CD14-positive monocyte (primary cell): Measurements from ENCODE around the gene PLCB1. TPM values are rescaled to one million over a fixed set of nuclear protein-coding genes. Genes with fewer than 3 reads are reported as not detected.

Source experiments
- DNase-seq, 3 donors: peaks; one replicate each; pipeline ENCODE4 v3.0.0-alpha.2; 2011 to 2022
- H2AFZ ChIP-seq: 2 replicates; pipeline ENCODE4 v1.6.0; 2012; ENCODE audit warnings: mild to moderate bottlenecking, low read depth, low read length, inconsistent platforms; ENCODE audit not compliant: insufficient read depth, poor library complexity, severe bottlenecking
- H3K27ac ChIP-seq, 2 donors: 1 replicate in 1 of 2; 2 replicates in 1 of 2; pipeline ENCODE4 v1.5.1; 2012 to 2013; ENCODE audit warnings: low read length in 2 of 2, control low read depth in 1 of 2, inconsistent platforms in 1 of 2, low read depth in 1 of 2, mild to moderate bottlenecking in 1 of 2
- H3K27me3 ChIP-seq, 2 donors: one replicate each; pipeline versions ENCODE4 v1.6.0 to v1.6.1; 2011 to 2013; ENCODE audit warnings: low read length in 2 of 2; ENCODE audit not compliant: control insufficient read depth in 2 of 2, insufficient read depth in 2 of 2
- H3K36me3 ChIP-seq, 2 donors: replicated peaks in 1 of 2; 1 replicate in 1 of 2; 2 replicates in 1 of 2; pipeline versions ENCODE4 v1.5.1 to v1.6.1; 2012 to 2013; ENCODE audit warnings: low read length in 2 of 2, control low read depth in 1 of 2, inconsistent platforms in 1 of 2, mild to moderate bottlenecking in 1 of 2; ENCODE audit not compliant: insufficient read depth in 2 of 2, control insufficient read depth in 1 of 2
- H3K4me1 ChIP-seq, 2 donors: 1 replicate in 1 of 2; 2 replicates in 1 of 2; pipeline versions ENCODE4 v1.5.1 to v1.6.1; 2012 to 2013; ENCODE audit warnings: low read length in 2 of 2, control low read depth in 1 of 2, inconsistent platforms in 1 of 2, mild to moderate bottlenecking in 1 of 2, moderate library complexity in 1 of 2; ENCODE audit not compliant: insufficient read depth in 2 of 2, control insufficient read depth in 1 of 2
- H3K4me2 ChIP-seq: replicated peaks from 2 replicates; pipeline ENCODE3; 2012; ENCODE audit warnings: low read length, moderate library complexity, mild to moderate bottlenecking; ENCODE audit not compliant: poor library complexity, severe bottlenecking; ENCODE audit errors: extremely low read depth
- H3K4me3 ChIP-seq, 3 experiments: fragments of 200-600 bp in 1 of 3; sonication (generic) in 1 of 3; replicated peaks in 1 of 3; 1 replicate in 2 of 3; 2 replicates in 1 of 3; pipeline ENCODE4 v1.5.1; 2011 to 2013; ENCODE audit warnings: low read length in 3 of 3, mild to moderate bottlenecking in 3 of 3, control low read depth in 2 of 3, low read depth in 2 of 3, inconsistent platforms in 1 of 3, moderate library complexity in 1 of 3
- H3K79me2 ChIP-seq: 2 replicates; pipeline ENCODE4 v1.6.0; 2012; ENCODE audit warnings: mild to moderate bottlenecking, control low read depth, inconsistent platforms, low read length, moderate library complexity; ENCODE audit not compliant: insufficient read depth
- H3K9ac ChIP-seq: 2 replicates; pipeline ENCODE4 v1.6.0; 2017; ENCODE audit warnings: low read length, mild to moderate bottlenecking; ENCODE audit not compliant: insufficient read depth, poor library complexity, severe bottlenecking
- H3K9me3 ChIP-seq, 2 donors: replicated peaks in 1 of 2; 1 replicate in 1 of 2; 2 replicates in 1 of 2; pipeline versions ENCODE4 v1.5.1 to v1.6.1; 2012 to 2013; ENCODE audit warnings: low read length in 2 of 2, control low read depth in 1 of 2; ENCODE audit not compliant: control insufficient read depth in 1 of 2, insufficient read depth in 1 of 2
- H4K20me1 ChIP-seq: 2 replicates; pipeline ENCODE4 v1.6.0; 2012; ENCODE audit warnings: mild to moderate bottlenecking, low read length, control low read depth, moderate library complexity; ENCODE audit not compliant: insufficient read depth
- H3K27ac Mint-ChIP-seq, 7 donors: one replicate each; pipeline ENCODE4 v1.8.0; 2020; ENCODE audit warnings: mild to moderate bottlenecking in 7 of 7, mixed read lengths in 7 of 7, moderate library complexity in 6 of 7, inconsistent platforms in 2 of 7
- H3K27me3 Mint-ChIP-seq, 3 donors: one replicate each; pipeline ENCODE4 v1.8.0; 2021 to 2022; ENCODE audit warnings: low read depth in 3 of 3, mild to moderate bottlenecking in 3 of 3, mixed read lengths in 3 of 3, moderate library complexity in 3 of 3, inconsistent platforms in 1 of 3
- H3K36me3 Mint-ChIP-seq, 2 donors: one replicate each; pipeline ENCODE4 v1.8.0; 2020; ENCODE audit warnings: mixed read lengths in 2 of 2, inconsistent platforms in 1 of 2, mild to moderate bottlenecking in 1 of 2
- H3K4me1 Mint-ChIP-seq: one replicate; pipeline ENCODE4 v1.8.0; 2020; ENCODE audit warnings: mild to moderate bottlenecking, mixed read lengths
- H3K4me3 Mint-ChIP-seq, 2 donors: one replicate each; pipeline ENCODE4 v1.8.0; 2020; ENCODE audit warnings: mild to moderate bottlenecking in 2 of 2, mixed read lengths in 2 of 2, moderate library complexity in 1 of 2
- H3K9me3 Mint-ChIP-seq, 7 donors: one replicate each; pipeline ENCODE4 v1.8.0; 2020 to 2022; ENCODE audit warnings: mixed read lengths in 7 of 7, mild to moderate bottlenecking in 6 of 7, moderate library complexity in 6 of 7, inconsistent platforms in 2 of 7
- WGBS: methylation state at CpG from one replicate; pipeline ENCODE4 v1.1.5; 2013; ENCODE audit warnings: missing lambda C conversion rate; ENCODE audit not compliant: insufficient coverage; 5-methylcytosine and 5-hydroxymethylcytosine counted together
- intact Hi-C, 2 donors: fragments of 100-400 bp; cut with micrococcal nuclease; formaldehyde crosslinking; loops; one replicate each; pipeline versions ENCODE4 v1.15.0 to v1.15.1; 2023
- polyA plus RNA-seq, 3 donors: library from polyadenylated mRNA; depleted of rRNA in 1 of 3; unstranded in 2 of 3; stranded (reverse) in 1 of 3; fragments of 300-500 nt in 2 of 3; fragments of >200 nt in 1 of 3; fragmentation: Illumina TruSeq in 2 of 3; gene quantifications; 1 replicate in 2 of 3; 2 replicates in 1 of 3; pipeline ENCODE4 v1.2.3, GENCODE V29; 2012 to 2021
- TF ChIP-seq, protein P1 (sequence below): fragments of 200-600 bp; IDR thresholded peaks from one replicate; pipeline ENCODE4 v1.8.0; 2022; ENCODE audit warnings: antibody characterized with exemption, mild to moderate bottlenecking

PLCB1 gene
- polyA plus RNA-seq, 3 donors = 8.6 to 16.4 (median 13.2) TPM

DNA sequence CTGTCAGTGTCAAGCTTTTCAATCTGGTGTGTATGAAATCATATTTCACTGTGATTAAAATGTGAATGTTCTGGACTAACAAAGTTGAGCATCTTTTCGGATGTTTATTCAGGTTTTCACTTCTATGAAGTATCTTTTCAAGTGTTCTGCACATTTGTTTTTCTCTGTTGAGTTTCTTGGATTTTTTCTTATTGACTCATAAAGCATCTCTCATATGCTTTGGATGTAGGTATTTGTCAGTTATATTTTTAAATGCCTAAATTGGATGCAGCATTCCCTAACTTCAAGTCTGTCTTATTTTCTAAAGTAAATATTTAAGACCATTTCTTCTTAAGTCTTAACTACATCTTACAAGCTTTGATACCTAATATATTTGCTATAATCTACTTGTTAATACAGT lies 398.0 kb downstream of the PLCB1 start:
- no peak overlapping the region for H2AFZ ChIP-seq
- peaks cover 25% of the 10 kb centered on the region for H3K4me1 Mint-ChIP-seq

DNA sequence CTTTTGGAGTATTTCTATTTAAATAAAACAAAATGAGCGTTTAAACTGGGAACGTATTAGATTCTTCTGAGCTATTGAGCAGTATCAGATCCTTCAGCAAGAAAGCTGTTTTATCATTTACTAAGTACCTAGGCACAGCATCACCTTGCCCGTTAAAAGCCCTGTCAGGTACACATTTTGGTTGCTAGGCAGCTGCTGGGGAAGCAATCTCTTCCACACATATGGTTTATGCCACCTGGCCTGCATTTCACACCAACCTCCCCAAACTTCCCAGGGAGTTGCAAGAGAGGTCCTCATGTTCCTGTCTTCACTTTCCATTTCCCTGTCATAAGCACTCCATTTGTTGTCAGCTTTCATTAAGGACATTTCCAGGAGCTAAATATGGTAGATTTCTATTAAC lies 400.1 kb downstream of the PLCB1 start:
- peaks cover 37% of the 10 kb centered on the region for H3K4me1 Mint-ChIP-seq
- intact Hi-C loops = no loop called here
- 100% methylated on average over 1 of the region's 3 CpGs for WGBS

More for the DNA sequence above, 398.0 kb downstream of the PLCB1 start:
- H3K79me2 ChIP-seq = no peaks in the 10 kb centered on the region
- H3K36me3 ChIP-seq = no peaks in the 10 kb centered on the region
- peaks cover 4 to 18% of the 10 kb centered on the region in 2 donors for H3K4me1 ChIP-seq
- no peak overlapping the region for H3K27ac ChIP-seq
- no peaks in the 10 kb centered on the region for H3K27me3 ChIP-seq
- no peaks in the 10 kb centered on the region for H4K20me1 ChIP-seq
- no peak for DNase-seq
- no peak overlapping the region for H3K9ac ChIP-seq
- Mint-ChIP-seq H3K27ac (peak overlapping the region in 1 of 7 donors; percentile 28), H3K36me3 (peaks cover 0 to 1% of the 10 kb centered on the region in 2 donors), H3K27me3 (no peaks in the 10 kb centered on the region), H3K4me3 (no peak overlapping the region), H3K9me3 (no peaks in the 10 kb centered on the region)
- WGBS = no CpG with 5 or more reads among the region's 1 CpG
- no peak overlapping the region for H3K4me3 ChIP-seq
- TF ChIP-seq, protein P1, sequence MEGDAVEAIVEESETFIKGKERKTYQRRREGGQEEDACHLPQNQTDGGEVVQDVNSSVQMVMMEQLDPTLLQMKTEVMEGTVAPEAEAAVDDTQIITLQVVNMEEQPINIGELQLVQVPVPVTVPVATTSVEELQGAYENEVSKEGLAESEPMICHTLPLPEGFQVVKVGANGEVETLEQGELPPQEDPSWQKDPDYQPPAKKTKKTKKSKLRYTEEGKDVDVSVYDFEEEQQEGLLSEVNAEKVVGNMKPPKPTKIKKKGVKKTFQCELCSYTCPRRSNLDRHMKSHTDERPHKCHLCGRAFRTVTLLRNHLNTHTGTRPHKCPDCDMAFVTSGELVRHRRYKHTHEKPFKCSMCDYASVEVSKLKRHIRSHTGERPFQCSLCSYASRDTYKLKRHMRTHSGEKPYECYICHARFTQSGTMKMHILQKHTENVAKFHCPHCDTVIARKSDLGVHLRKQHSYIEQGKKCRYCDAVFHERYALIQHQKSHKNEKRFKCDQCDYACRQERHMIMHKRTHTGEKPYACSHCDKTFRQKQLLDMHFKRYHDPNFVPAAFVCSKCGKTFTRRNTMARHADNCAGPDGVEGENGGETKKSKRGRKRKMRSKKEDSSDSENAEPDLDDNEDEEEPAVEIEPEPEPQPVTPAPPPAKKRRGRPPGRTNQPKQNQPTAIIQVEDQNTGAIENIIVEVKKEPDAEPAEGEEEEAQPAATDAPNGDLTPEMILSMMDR = no peak
- H3K4me2 ChIP-seq = no peak overlapping the region
- H3K9me3 ChIP-seq = no peaks in the 10 kb centered on the region
- intact Hi-C loops = no loop called here

More for the DNA sequence above, 400.1 kb downstream of the PLCB1 start:
- H3K9me3 ChIP-seq = no peaks in the 10 kb centered on the region
- H3K27ac Mint-ChIP-seq = peak overlapping the region in 1 of 7 donors; percentile 11
- no peaks in the 10 kb centered on the region for H3K36me3 ChIP-seq
- H2AFZ ChIP-seq = no peak overlapping the region
- H3K79me2 ChIP-seq = no peaks in the 10 kb centered on the region
- H3K27me3 Mint-ChIP-seq = no peaks in the 10 kb centered on the region
- H4K20me1 ChIP-seq = no peaks in the 10 kb centered on the region
- H3K27me3 ChIP-seq = no peaks in the 10 kb centered on the region
- no peak overlapping the region for H3K27ac ChIP-seq
- H3K4me3 ChIP-seq = no peak overlapping the region
- H3K9me3 Mint-ChIP-seq = no peaks in the 10 kb centered on the region
- no peak overlapping the region for H3K4me3 Mint-ChIP-seq
- DNase-seq = no peak
- H3K9ac ChIP-seq = no peak overlapping the region
- peaks cover 17 to 35% of the 10 kb centered on the region in 2 donors for H3K4me1 ChIP-seq
- TF ChIP-seq, protein P1 = no peak
- H3K36me3 Mint-ChIP-seq = peaks cover 0 to 1% of the 10 kb centered on the region in 2 donors
- no peak overlapping the region for H3K4me2 ChIP-seq
